Progenitor cell of endocrine pancreas (in vitro differentiated cells): ENCODE data around the gene ACOD1. TPM values are rescaled to one million over a fixed set of nuclear protein-coding genes. Genes with fewer than 3 reads are reported as not detected.

Source experiments
- DNase-seq: peaks from one replicate; pipeline ENCODE4 v3.0.0; 2021; ENCODE audit warnings: low spot score; ENCODE audit not compliant: unreplicated experiment
- H3K27ac Mint-ChIP-seq: 2 replicates; pipeline ENCODE4 v1.8.0; 2021; ENCODE audit warnings: mild to moderate bottlenecking, moderate library complexity, mixed read lengths
- H3K27me3 Mint-ChIP-seq: 2 replicates; pipeline ENCODE4 v1.8.0; 2021; ENCODE audit warnings: mixed read lengths
- H3K36me3 Mint-ChIP-seq: 2 replicates; pipeline ENCODE4 v1.8.0; 2022; ENCODE audit warnings: mixed read lengths; ENCODE audit not compliant: insufficient read depth
- H3K4me1 Mint-ChIP-seq: 2 replicates; pipeline ENCODE4 v1.8.0; 2021; ENCODE audit warnings: low read depth, mixed read lengths
- H3K4me3 Mint-ChIP-seq: 2 replicates; pipeline ENCODE4 v1.8.0; 2021; ENCODE audit warnings: low read depth, mild to moderate bottlenecking, moderate library complexity, mixed read lengths
- H3K9me3 Mint-ChIP-seq: 2 replicates; pipeline ENCODE4 v1.8.0; 2021; ENCODE audit warnings: low read depth, mixed read lengths
- CTCF ChIP-seq: fragments of 200-600 bp; sonication (generic); IDR thresholded peaks from one replicate; pipeline ENCODE4 v1.5.0; 2021; ENCODE audit warnings: antibody characterized with exemption, mild to moderate bottlenecking; ENCODE audit not compliant: unreplicated experiment
- total RNA-seq: library from RNA; stranded (reverse); gene quantifications from 2 replicates; pipeline ENCODE4 v1.2.1, GENCODE V29; 2021

Gene ACOD1
- total RNA-seq, 1 donor from 2014 or later, result not detected

DNA sequence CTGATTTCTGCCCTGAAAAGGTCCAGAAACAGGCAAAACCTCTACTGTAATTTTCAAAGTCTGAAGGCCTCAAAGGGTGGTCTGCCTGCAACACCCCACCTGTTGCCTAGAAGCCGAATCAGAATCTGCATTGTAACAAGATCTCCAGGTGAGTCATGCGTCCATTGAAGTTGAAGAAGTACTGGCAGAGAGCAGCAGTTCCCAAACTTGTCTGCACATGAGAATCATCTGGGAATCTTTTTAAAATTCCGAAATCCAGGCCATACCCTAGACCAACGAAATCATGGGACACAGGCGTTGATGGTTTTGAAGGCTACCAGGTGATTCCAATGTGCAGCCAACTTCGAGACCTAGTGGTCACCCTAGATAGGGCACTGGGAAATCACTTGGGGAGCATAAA is 27.6 kb downstream of the ACOD1 start:
- peaks cover 35% of the 10 kb centered on the region for H3K27me3 Mint-ChIP-seq
- no peak overlapping the region for H3K4me3 Mint-ChIP-seq
- no peak for DNase-seq
- no peaks in the 10 kb centered on the region for H3K9me3 Mint-ChIP-seq
- no peaks in the 10 kb centered on the region for H3K36me3 Mint-ChIP-seq
- peaks cover 14% of the 10 kb centered on the region for H3K4me1 Mint-ChIP-seq
- no peak overlapping the region for H3K27ac Mint-ChIP-seq
- no peak for TF ChIP-seq CTCF

DNA sequence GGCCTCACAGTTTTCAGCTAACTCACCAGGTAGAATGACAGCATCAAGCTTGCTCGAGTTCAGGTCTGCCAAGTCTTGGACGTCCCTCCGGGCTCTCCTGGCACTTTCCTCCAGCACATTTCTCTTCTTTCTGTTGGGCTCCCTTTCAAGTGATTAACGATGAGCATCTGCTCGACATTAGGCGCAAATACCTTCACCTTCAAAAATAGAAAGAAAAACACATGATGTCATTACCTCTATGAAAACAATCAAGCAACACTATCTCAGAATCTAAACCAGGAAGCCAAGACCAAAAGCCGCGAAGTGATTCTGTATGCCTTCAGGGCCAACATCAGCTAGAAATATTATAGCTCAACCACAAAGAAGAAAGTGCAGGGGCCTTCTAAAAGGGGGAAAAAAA is 28.2 kb downstream of the ACOD1 start:
- Mint-ChIP-seq H3K4me1 (peaks cover 16% of the 10 kb centered on the region), H3K27ac (no peak overlapping the region), H3K27me3 (peaks cover 40% of the 10 kb centered on the region), H3K36me3 (no peaks in the 10 kb centered on the region), H3K9me3 (no peaks in the 10 kb centered on the region), H3K4me3 (no peak overlapping the region)
- DNase-seq, result no peak
- no peak for TF ChIP-seq CTCF

GRCh38 chr13:76976929-76977328 is 28.6 kb downstream of the ACOD1 start:
- peaks cover 15% of the 10 kb centered on the region for H3K4me1 Mint-ChIP-seq
- TF ChIP-seq CTCF, result no peak
- peaks cover 44% of the 10 kb centered on the region for H3K27me3 Mint-ChIP-seq
- no peak for DNase-seq
- no peaks in the 10 kb centered on the region for H3K36me3 Mint-ChIP-seq
- no peaks in the 10 kb centered on the region for H3K9me3 Mint-ChIP-seq
- H3K4me3 Mint-ChIP-seq, result no peak overlapping the region
- H3K27ac Mint-ChIP-seq, result no peak overlapping the region

- H3K27me3 Mint-ChIP-seq, result peaks cover 51% of the 10 kb centered on the region
- H3K27ac Mint-ChIP-seq, result no peak overlapping the region
- no peaks in the 10 kb centered on the region for H3K9me3 Mint-ChIP-seq
- peak; percentile 87 for DNase-seq
- no peaks in the 10 kb centered on the region for H3K36me3 Mint-ChIP-seq
- TF ChIP-seq CTCF, result peak; percentile 98
- H3K4me1 Mint-ChIP-seq, result peaks cover 12% of the 10 kb centered on the region
- no peak overlapping the region for H3K4me3 Mint-ChIP-seq
Measured at GRCh38 chr13:76980075-76980718, 31.9 kb downstream of the ACOD1 start.

- no peak for TF ChIP-seq CTCF
- peaks cover 9% of the 10 kb centered on the region for H3K4me1 Mint-ChIP-seq
- no peaks in the 10 kb centered on the region for H3K36me3 Mint-ChIP-seq
- DNase-seq, result no peak
- peaks cover 60% of the 10 kb centered on the region for H3K27me3 Mint-ChIP-seq
- H3K9me3 Mint-ChIP-seq, result no peaks in the 10 kb centered on the region
- no peak overlapping the region for H3K27ac Mint-ChIP-seq
- H3K4me3 Mint-ChIP-seq, result no peak overlapping the region
Measured at GRCh38 chr13:76982061-76982460, 33.8 kb downstream of the ACOD1 start.
